Natural killer cell (primary cell): Measurements from ENCODE around the gene SCGB3A1. TPM values are rescaled to one million over a fixed set of nuclear protein-coding genes. Genes with fewer than 3 reads are reported as not detected.

Experiments used
- ATAC-seq, 3 donors: fragments of 150-1000 bp in 2 of 3; fragments of 200-7000 bp in 1 of 3; cut with Tn5 transposase; 1 replicate in 1 of 3; 2 replicates in 2 of 3; pipeline ENCODE4 v1.10.0; 2021; ENCODE audit warnings: mild to moderate bottlenecking in 2 of 3, moderate library complexity in 2 of 3
- DNase-seq, 2 donors: peaks; one replicate each; pipeline versions ENCODE4 v3.0.0 to v3.0.0-alpha.2; 2013 to 2021; ENCODE audit warnings: mixed read lengths in 1 of 2
- H3K27ac ChIP-seq: one replicate; pipeline ENCODE4 v1.5.1; 2013; ENCODE audit warnings: mild to moderate bottlenecking, low read length
- H3K27me3 ChIP-seq: one replicate; pipeline ENCODE4 v1.6.1; 2013; ENCODE audit warnings: low read length; ENCODE audit not compliant: control insufficient read depth, insufficient read depth
- H3K36me3 ChIP-seq: one replicate; pipeline ENCODE4 v1.6.1; 2013; ENCODE audit warnings: low read length; ENCODE audit not compliant: control insufficient read depth, insufficient read depth
- H3K4me1 ChIP-seq: one replicate; pipeline ENCODE4 v1.6.1; 2013; ENCODE audit warnings: low read length; ENCODE audit not compliant: control insufficient read depth, insufficient read depth
- H3K4me3 ChIP-seq: one replicate; pipeline ENCODE4 v1.5.1; 2013; ENCODE audit warnings: low read length
- H3K9me3 ChIP-seq: one replicate; pipeline ENCODE4 v1.6.1; 2013; ENCODE audit warnings: low read length; ENCODE audit not compliant: control insufficient read depth, insufficient read depth
- H3K27ac Mint-ChIP-seq, 2 donors: one replicate each; pipeline ENCODE4 v1.8.0; 2022; ENCODE audit warnings: mild to moderate bottlenecking in 2 of 2, mixed read lengths in 2 of 2, moderate library complexity in 1 of 2
- H3K27me3 Mint-ChIP-seq, 2 donors: one replicate each; pipeline ENCODE4 v1.8.0; 2022; ENCODE audit warnings: low read depth in 2 of 2, mixed read lengths in 2 of 2
- H3K36me3 Mint-ChIP-seq: one replicate; pipeline ENCODE4 v1.8.0; 2022; ENCODE audit warnings: mixed read lengths
- H3K4me1 Mint-ChIP-seq, 2 donors: one replicate each; pipeline ENCODE4 v1.8.0; 2022; ENCODE audit warnings: mixed read lengths in 2 of 2
- H3K4me3 Mint-ChIP-seq: one replicate; pipeline ENCODE4 v1.8.0; 2022; ENCODE audit warnings: mild to moderate bottlenecking, moderate library complexity, mixed read lengths
- H3K9me3 Mint-ChIP-seq, 2 donors: one replicate each; pipeline ENCODE4 v1.8.0; 2022; ENCODE audit warnings: mixed read lengths in 2 of 2
- CTCF ChIP-seq: fragments of 200-600 bp; IDR thresholded peaks from one replicate; pipeline ENCODE4 v1.8.0; 2022; ENCODE audit warnings: antibody characterized with exemption
- WGBS: methylation state at CpG from one replicate; pipeline ENCODE4 v1.1.7; 2013; ENCODE audit warnings: missing lambda C conversion rate; ENCODE audit not compliant: insufficient coverage; 5-methylcytosine and 5-hydroxymethylcytosine counted together
- intact Hi-C: fragments of 100-400 bp; cut with micrococcal nuclease; formaldehyde crosslinking; loops from one replicate; pipeline ENCODE4 v1.14.2; 2022
- total RNA-seq, 4 donors: library from RNA; stranded (reverse); fragments of 120-200 nt in 1 of 4; gene quantifications; one replicate each; pipeline versions ENCODE4 v1.2.3 to v1.2.4, GENCODE V29; 2013 to 2022

The SCGB3A1 gene
- total RNA-seq, 3 donors from 2014 or later (not counting 1 experiment from before 2014, with no cell fraction given): not detected

GRCh38 chr5:180589771-180590542 is 1.3 kb downstream of the SCGB3A1 start:
- H3K4me3 Mint-ChIP-seq: no peak overlapping the region
- no peaks in the 10 kb centered on the region for H3K36me3 Mint-ChIP-seq
- Histone ChIP-seq H3K27me3 (peaks cover 9% of the 10 kb centered on the region), H3K36me3 (no peaks in the 10 kb centered on the region), H3K27ac (no peak overlapping the region), H3K9me3 (no peaks in the 10 kb centered on the region), H3K4me3 (no peak overlapping the region), H3K4me1 (no peaks in the 10 kb centered on the region)
- intact Hi-C loops: no loop called here
- no peak overlapping the region for H3K27ac Mint-ChIP-seq
- TF ChIP-seq CTCF: no peak
- DNase-seq (no peak), ATAC-seq (no peak)
- no peaks in the 10 kb centered on the region for H3K4me1 Mint-ChIP-seq
- WGBS: 2% methylated on average over 44 of the region's 44 CpGs
- H3K27me3 Mint-ChIP-seq: peaks cover 27 to 31% of the 10 kb centered on the region in 2 donors
- no peaks in the 10 kb centered on the region for H3K9me3 Mint-ChIP-seq

DNA sequence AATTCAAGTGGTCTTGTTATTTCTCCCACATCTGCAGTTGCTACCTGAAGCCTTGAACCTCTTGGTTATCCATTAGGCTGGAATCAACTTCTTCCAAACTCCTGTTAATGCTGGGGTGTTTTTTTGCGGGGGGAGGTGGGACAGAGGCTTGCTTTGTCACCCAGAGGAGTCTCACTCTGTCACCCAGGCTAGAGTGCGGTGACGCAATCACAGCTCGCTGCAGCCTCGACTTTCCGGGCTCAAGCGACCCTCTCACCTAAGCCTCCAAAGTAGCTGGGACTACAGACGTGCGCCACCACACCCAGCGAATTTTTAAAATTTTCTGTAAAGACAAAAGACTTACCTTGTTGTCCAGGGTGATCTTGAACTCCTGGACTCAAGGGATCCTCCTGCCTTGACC is 4.4 kb downstream of the SCGB3A1 start:
- Mint-ChIP-seq H3K27ac (no peak overlapping the region), H3K27me3 (peaks cover 14 to 30% of the 10 kb centered on the region in 2 donors), H3K4me3 (no peak overlapping the region), H3K9me3 (no peaks in the 10 kb centered on the region), H3K4me1 (no peaks in the 10 kb centered on the region), H3K36me3 (no peaks in the 10 kb centered on the region)
- no peak for TF ChIP-seq CTCF
- 94% methylated on average over 10 of the region's 10 CpGs for WGBS
- H3K9me3 ChIP-seq: no peaks in the 10 kb centered on the region
- peaks cover 6% of the 10 kb centered on the region for H3K27me3 ChIP-seq
- ATAC-seq: no peak
- H3K4me1 ChIP-seq: no peaks in the 10 kb centered on the region
- no peaks in the 10 kb centered on the region for H3K36me3 ChIP-seq
- DNase-seq: no peak
- no peak overlapping the region for H3K4me3 ChIP-seq
- H3K27ac ChIP-seq: no peak overlapping the region
- intact Hi-C loops: no loop called here

GRCh38 chr5:180586204-180586603 is 5.1 kb downstream of the SCGB3A1 start:
- DNase-seq (no peak), ATAC-seq (no peak)
- no peak for TF ChIP-seq CTCF
- Mint-ChIP-seq H3K27me3 (peaks cover 14 to 30% of the 10 kb centered on the region in 2 donors), H3K4me3 (no peak overlapping the region), H3K4me1 (no peaks in the 10 kb centered on the region), H3K36me3 (no peaks in the 10 kb centered on the region), H3K9me3 (no peaks in the 10 kb centered on the region), H3K27ac (no peak overlapping the region)
- Histone ChIP-seq H3K27ac (no peak overlapping the region), H3K27me3 (peaks cover 6% of the 10 kb centered on the region), H3K9me3 (no peaks in the 10 kb centered on the region), H3K4me1 (no peaks in the 10 kb centered on the region), H3K4me3 (no peak overlapping the region), H3K36me3 (no peaks in the 10 kb centered on the region)
- intact Hi-C loops: no loop called here
- WGBS: 82% methylated on average over 3 of the region's 3 CpGs

GRCh38 chr5:180583738-180584137 is 7.6 kb downstream of the SCGB3A1 start:
- Histone ChIP-seq H3K27me3 (no peaks in the 10 kb centered on the region), H3K4me1 (no peaks in the 10 kb centered on the region), H3K36me3 (no peaks in the 10 kb centered on the region), H3K27ac (no peak overlapping the region), H3K9me3 (no peaks in the 10 kb centered on the region), H3K4me3 (no peak overlapping the region)
- no peak overlapping the region for H3K4me3 Mint-ChIP-seq
- H3K4me1 Mint-ChIP-seq: no peaks in the 10 kb centered on the region
- TF ChIP-seq CTCF: no peak
- DNase-seq (no peak), ATAC-seq (no peak)
- peaks cover under 1 to 30% of the 10 kb centered on the region in 2 donors for H3K27me3 Mint-ChIP-seq
- no peaks in the 10 kb centered on the region for H3K9me3 Mint-ChIP-seq
- H3K36me3 Mint-ChIP-seq: no peaks in the 10 kb centered on the region
- WGBS: no CpG with 5 or more reads among the region's 2 CpGs
- H3K27ac Mint-ChIP-seq: no peak overlapping the region
- intact Hi-C loops: no loop called here
